SHP77 (cell line): ENCODE data around the gene WDR5.

Experiments
- DNase-seq, 2 experiments: peaks; one replicate each; lab custom pipeline; 2025; lab: John Stamatoyannopoulos, UW

The WDR5 gene

DNA sequence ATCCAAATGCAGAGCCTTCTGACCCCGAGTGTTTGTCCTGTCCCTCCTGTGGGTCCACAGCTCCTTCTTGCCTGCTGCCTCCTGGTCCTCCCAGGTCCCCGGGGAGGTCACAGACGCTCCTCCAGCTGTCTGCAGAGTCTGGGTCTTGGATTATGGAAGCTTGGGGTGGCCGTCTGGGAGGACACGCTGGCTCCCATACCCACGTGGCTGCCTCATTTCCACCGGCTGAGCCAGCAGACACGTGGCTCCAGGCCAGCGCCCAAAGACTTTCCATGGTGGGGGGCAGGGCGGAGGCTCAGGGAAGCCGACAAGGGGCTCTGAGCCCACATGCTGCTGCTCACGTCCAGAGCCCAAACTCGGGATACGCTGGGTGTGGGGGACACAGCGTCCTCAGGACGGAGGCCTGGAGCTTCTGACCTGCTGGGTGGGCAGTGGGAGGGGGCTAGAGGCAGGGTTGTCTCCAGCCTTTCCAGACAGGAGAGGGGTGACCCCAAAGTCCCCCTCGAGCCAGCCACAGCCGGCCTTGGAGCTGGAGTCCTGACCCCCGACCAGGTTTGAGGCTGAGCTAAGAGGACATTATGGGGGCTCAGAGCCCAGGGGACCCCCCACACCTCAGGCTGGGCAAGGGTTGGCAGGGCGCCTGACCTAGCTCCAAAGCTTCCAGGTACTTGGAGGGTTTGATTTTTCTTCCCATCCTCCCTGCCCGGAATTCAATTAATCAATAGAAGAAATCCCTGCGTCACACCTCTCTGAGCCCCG, 52.7 kb downstream of the WDR5 start:
- no peak for DNase-seq

DNA sequence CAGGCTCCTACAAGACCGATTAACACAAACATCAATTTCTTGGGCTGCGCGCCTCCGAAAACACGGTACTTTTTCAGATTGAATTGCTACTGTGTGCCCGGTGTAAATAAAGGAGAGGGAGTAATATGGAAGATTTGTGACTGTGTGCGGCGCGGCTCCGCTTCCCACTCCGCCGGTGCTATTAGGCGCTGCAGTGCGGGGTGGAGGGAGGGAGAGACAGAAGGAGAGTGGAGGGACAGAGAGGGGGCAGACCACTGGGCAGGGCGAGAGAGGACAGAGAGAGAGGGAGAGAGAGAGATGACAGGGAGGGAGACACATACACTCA, 53.2 kb downstream of the WDR5 start:
- DNase-seq, result no peak

DNA sequence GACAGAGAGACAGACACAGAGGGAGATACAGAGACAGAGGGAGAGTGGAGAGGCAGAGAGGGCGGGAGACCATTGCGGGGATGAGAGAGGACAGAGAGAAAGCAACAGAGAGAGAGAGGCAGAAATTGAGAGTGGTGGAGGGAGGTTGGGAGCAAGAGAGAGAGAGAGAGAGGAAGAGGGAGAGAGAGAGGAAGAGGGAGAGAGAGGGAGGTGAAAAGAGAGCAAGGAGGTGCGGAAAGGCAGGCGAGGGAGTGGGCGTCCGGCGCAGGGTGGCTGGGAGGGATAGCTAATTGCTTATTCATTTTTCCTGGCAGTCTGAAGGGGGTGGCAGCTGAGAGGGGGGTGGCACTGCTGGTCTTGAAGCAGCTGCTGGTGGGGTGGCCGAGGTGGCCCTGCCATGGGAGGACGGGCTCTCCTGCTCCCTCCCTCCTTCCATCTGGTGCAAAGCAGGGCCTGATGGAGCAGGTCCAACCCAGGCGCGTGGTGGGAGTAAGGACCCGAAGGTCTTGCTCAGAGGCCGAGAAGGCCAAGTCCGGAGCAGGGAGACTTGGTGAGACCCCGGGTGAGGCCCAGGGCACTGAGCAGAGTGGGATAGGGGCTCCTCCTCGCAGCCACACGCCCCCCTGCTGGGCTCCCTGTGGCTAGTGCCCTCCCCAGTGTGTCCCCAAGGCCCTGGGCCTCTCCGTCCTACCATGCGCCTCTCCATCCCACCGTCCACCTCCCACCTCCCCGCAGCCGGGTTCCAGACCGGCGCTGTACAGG, 53.8 kb downstream of the WDR5 start:
- DNase-seq, result no peak

DNA sequence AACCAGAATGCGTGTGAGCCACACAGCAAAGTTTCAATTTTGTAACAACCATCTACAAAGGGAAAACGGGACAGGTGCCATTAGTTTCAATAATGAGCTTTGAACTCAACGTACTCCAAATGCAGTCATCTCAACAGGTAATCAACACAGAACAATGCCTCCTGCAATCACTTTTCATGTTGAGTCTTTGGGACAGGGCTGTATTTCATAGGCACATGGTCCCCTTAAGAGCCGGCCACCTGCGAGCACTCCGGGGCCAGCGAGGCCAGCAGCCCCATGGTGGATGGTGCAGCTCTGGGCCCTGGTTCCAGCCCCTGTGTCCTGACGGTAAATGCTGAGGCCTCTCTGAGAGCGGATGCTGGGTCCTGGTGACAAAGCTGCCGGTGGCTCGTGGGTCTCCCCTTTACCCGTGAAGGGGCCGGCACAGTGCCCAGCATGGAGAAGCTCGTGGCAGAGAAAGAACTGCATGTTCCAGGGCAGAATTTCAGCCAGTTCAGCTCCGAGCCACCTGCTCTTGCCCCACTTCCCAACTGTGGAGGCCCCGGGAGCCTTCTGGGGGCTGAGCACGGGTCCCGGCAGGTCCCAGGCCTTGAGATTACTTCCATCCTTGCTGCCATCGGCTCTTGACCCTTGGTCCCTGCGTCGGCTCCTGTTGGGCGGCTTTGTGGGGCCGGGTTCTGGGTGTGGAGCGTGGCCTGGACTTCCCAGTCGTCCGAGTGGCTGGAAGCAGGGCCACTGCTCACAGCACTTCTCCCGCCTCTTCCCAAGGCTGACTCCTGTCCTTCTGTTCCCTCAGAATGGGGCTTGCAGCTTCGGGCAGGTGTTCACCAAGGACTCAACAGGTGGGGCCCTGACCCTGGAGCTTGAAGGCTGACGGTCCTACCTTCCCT, 54.6 kb downstream of the WDR5 start:
- no peak for DNase-seq

DNA sequence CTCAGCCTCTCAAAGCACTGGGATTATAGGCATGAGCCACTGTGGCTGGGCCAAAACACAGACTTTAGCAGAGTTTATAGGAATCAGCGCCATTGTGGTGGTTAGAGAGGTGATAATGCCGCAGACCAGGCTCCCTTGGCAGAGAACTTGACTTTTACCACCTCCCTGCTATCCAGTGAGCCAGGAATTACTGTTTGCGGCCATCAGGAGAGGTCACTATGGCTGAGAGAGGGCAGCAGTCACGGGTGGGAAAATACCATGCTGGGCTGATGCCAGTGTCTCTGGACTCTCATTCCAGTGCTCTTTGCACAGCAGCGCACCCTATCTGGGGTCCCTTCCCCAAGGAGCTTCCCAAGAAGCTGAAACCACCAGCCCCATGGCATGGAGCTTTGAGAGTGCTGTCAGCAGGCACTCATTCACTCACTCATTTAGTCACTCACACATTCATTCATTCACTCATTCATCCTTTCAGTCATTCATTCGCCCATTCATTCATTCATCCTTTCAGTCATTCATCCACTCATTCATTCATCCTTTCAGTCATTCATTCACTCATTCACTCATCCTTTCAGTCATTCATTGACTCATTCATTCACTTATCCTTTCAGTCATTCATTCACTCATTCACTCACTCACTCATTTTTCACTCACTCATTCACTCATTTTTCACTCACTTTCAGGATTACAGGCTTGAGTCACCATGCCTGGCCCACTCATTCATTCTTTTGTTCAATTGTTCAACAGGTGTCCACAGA, 55.8 kb downstream of the WDR5 start:
- DNase-seq, result no peak

DNA sequence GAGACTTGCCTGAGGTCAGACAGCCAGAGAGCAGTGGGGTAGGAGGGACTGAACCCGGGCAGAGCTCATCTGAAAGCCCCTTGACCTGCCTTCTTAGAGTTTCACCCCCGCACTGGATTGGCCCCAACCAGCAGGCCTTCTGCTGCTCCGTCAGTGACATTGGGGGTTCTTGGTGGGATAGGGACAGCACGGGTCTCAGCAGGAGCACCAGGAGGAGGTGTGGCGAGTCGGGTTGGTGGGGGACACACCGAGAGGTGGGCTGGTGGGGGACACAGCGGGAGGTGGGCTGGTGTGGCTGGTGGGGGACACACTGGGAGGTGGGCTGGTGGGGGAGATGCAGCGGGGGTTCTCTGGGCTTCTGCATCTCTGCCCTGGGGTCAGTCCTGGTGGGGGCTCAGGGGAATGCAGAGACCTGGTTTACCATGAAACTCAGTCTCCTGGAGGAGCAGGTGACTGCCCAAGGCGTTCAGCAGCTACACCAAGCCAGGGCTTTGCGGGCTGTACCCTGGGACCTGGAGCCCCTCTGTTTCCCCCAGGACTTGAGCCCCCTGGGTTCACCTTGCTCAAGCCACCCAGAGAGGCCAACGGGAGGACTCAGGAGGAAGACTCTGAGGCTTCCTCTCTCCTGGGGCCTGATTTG, 56.5 kb downstream of the WDR5 start:
- no peak for DNase-seq

DNA sequence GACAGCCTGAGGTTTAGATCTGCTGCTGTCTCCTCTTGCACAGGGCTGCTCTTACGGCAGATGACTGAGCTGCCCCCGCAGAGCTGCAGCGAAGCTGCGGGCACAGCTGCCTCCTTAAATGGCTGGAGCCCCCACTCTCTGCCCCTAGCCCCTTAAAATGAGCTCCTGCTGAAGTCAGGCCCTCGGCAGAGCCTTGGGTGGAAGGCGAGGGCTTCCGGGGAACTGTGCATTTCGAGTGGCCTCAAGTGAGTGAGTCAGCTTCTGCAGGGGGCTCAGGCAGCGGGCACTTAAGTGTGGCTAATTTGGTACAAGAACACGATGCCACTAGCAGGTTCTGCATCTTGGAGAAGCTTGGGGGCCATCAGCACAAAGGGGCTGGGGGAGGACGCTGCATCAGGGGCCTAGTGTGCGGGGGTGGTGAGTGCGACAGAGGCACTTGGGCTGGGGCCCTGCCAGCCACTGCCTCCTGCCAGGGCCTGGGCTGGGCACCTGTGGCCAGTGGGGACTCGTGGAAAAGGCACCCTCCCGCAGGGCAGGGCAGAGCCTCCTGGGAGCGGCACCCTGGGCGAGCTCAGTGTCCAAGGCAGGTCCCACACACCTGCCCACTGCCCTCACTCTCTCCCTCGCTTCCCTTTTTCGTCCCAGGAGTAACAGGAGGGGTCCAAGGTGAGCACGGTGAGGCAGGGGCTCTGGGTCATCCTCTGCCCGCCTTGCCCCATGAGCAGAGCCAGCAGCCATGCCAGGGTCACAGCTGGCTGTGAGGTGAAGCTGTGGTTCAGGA, 57.3 kb downstream of the WDR5 start:
- no peak for DNase-seq

DNA sequence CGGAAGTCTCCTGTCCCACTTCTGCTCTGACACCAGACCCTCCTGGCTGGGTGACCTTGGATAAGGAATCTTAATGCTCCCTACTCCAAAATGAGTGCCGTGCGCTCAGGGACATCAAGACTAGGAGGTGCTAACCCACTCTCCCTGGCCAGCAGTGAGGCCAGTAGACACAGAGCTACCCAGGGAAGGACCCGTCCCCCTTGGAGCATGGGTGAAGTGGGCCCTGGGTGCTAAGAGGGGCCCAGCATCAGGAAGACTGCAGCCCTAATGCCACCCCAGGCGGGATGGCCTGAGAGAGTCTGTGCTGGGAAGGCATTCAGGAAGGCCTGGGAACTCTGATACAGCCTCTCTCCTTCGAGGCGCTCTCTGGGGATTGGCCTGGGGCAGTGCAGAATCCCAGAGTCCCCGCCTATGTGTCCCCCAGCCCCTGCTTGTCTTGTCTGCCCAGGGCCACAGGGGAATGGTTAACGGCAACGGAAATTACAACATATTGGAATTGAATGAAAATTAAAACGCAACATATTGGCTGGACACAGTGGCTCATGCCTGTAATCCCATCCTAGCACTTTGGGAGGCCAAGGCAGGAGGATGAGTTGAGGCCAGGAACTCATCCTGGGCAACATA, 58.1 kb downstream of the WDR5 start:
- no peak for DNase-seq

DNA sequence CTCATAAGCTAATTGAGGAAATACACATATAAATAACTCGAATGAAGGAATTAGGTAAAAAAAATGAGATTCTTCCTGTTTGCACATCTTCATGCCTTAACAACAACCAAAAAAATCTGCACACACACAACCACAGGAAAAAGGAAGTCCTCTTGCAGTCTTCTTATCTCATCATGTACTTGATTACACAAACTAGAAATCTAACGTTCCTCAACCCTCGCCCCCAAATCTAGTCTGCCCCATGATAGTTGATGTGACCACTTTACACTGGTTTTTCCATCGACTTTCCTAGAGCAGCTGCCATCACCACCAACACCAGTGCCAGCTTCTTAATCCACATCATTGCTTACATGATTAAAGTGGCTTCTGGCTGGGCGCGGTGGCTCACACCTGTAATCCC, 59.7 kb downstream of the WDR5 start:
- no peak for DNase-seq

DNA sequence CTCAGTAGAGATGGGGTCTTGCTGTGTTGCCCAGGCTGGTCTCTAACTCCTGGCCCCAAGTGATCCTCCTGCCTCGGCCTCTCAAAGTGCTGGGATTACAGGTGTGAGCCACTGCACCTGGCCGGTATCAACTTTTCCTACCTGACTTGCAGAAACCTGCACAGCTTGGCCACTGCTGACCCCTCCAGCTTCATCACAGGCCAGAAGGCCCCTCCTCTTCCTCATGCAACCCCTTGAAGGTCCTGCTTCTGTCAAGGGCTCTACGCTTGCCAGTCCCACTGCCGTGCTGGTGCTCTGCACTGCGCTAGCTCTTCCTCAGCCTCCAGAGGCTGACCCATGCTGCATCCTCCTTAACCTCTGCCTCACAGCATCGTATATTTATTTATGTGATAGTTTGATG, 61.0 kb downstream of the WDR5 start:
- no peak for DNase-seq

DNA sequence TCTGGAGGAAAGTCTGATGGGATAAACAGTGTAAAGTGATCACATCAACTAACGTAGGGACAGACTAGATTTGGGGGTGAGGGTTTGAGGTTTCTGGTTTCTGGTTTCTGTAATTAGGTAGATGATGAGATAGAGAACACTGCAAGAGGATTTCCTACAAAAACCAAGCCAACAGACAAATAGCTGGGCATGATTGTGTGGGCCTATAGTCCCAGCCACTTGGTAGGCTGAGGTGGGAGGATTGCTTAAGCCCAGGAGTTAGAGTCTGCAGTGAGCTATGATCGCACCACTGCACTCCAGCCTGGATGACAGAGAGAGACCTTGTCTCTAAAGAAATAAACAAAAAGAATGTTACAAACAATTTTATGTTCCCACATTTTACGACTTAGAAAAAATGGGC, 62.9 kb downstream of the WDR5 start:
- no peak for DNase-seq

DNA sequence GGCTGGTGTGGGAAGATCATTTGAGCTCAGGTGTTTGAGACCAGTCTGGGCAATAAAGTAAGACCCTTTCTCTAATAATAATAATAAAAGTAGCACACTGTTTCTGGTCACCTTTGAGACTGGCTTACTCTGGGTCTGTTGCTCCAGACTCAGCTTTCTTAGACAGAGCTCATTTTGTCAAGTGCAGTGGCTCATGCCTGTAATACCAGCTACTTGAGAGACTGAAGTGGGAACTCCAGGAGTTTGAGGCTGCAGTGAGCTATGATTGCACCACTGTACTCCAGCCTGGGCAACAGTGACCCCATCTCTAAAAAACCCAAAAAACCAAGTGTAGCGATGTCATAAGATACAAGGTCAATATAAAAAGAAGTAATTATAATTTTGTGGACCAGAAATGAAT, 64.8 kb downstream of the WDR5 start:
- DNase-seq, result no peak

DNA sequence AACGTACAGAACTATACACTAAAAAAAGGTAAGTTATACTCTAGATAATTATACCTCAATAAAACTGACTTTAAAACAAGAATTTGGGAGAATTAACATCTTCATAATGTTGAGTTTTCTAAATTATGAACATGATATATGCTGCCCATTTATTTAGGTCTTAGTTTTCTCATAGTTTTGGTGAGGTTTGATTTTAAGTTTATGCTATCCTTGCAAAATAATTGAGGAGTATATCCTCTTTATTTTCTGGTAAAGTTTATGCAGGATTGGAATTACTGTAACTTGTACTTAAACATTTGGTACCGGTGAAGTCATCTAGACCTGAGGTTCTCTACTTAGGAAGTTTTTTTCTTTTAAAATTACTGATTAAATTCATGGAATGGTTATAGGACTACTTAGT, 67.3 kb downstream of the WDR5 start:
- no peak for DNase-seq

DNA sequence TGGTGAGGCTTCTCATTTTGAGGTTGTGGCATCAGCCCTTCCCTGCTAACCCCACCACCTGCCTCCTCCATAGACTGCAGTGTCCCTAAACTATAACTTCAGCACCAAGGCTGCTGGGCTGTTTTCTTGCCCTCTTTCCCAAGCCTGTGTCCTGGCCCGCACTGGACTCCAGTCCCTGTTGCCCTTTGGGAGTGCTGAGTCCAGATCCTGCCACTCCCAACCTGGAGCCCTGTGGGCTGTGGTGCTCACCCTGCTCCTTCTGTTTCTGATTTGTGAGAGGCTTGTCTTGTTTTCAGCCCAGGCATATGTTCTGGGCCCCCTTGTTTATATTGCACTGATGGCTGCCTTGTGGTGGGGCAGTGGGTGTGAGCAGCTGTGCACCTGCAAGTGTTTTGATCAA, 68.2 kb downstream of the WDR5 start:
- DNase-seq, result no peak

DNA sequence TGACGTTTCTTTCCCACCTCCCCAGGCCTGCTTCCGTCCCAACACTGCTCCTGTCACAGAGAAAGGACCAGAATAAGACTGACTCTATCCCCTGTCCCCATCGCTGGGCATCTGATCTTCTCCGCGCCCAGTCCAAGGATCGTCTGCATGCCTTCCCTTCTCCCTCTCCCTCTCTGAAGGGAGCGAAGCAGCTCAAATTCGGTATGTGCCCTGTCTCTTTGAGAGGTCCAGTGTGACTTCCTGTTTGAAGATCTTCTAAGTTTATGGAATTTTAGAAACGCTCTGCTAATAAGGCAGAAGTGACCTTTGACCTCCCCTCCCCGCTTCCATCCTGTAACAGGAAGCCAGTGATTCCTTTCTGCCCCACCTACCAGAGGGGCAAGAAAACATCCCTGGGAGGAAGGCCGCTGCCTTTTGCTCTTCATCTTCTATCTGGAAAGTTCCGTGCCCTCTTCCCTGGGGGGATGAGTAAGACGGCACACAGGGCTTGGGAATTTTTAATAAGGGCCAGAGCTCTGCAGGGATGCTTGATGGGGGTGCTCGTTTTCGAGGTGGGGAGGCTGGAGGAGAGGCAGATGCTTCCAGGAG, 69.2 kb downstream of the WDR5 start:
- DNase-seq, result no peak

DNA sequence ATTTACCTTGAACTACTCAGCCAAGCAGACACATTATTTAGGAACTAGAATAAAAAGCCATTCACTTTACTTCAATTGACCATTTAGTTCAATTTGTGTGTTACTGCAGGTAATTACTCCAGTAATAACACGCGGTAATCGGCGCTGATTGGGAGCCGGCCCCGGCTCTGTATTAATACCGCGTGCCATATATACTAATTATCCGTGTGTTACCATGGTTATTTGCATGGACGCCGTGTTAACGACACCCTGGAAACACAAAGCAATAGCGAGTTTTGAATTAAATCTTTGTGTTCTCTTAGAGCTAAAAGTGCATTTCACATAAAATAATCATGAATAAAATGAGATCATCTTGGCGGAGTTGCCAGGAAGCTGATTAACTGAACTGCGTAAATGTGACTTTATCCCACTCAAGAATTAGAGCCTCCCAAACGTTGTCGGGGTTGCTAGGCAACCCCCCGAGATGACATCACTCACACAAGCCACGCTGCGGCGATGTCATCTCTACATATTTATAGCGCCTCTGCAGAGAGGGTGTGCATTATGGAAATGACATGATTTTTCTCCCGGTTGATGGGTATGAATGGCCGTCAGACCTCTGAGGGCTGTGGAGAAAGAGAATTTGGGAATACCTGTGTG, 69.9 kb downstream of the WDR5 start:
- DNase-seq, result peak; percentile 79 to 82

DNA sequence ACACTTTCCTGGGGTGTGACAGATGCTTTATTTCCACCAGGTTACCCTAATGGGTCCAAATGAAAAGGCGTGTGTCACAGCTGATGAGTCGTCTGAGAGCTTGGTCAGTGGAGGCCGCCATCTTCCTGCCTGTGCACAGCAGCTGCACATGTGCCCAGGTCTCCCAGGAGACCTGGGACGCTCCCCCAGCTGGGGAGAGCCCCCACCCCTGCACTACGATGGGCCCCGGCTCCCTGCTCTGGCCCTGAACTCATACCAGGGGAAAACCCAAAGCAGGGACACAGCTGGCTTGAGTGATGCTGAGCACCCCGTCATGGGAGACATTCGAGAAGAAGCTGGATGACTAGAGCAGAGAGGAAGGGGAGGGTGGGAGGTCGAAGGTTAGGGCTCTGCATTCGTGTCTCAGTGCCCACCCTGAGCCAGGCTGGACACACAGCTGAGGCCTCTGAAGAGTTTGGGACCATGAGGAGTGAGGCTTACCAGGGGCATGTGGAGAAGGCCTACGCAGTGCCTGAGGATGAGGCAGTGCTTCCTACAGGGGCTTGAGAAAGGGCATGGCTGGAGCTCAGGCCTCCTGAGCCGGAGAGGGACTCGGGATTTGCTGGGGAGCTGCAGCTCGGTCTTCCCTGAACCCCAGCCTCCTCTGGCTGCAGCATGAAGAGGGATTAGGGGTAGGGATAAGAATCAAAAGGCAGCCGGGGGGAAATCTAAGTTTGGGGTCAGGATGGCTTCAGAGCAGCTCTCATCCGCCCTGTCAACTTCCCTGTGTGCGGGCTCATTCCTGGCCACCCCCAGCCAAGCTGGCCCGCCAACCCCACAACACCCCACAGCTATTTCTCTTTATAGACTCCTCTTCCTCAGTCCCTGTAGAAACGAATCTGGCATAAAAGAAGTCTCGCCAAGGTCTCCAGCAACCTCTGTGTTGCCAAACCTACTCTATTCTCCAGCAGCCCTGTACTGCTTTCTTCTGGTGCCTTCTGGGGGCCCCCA, 70.7 kb downstream of the WDR5 start:
- peak; percentile 60 to 62 for DNase-seq

DNA sequence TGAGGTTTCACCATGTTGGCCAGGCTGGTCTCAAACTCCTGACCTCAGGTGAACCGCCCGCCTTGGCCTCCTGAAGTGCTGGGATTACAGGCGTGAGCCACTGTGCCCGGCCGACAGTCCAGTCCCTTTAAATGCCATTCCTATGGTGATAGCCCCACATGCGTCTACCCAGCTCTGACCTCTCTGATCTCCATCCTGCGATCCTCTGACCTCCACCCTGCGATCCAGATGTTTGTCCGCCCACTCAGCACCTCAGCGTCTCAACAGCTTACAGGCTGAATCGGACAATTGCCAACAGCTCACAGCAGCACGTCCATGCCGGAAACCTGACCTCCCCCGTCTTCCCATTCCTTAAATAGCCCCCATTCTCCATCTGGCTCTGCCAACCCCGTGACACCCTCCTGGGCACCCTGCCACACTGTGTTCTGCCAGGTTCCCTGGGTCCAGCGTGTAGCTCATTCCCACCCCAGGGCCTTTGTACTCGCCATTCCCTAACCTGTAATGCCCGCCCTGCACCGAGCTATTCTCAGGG, 72.5 kb downstream of the WDR5 start:
- DNase-seq, result no peak
